Activated CD4-positive, alpha-beta T cell treated with anti-CD3 and anti-CD28 coated beads, Interleukin-2, Interleukin-6, amounts not matched to agents 100 ng/mL and 50 ng/mL, durations not matched to agents 16 hours and 8 hours (primary cell): ENCODE data around the gene ZNF605.
A peak's percentile ranks its signal among the peaks of the same experiment; 100 is the strongest.
"Not testable (repeated sequence)": the region's sequence is repeated elsewhere in the genome, so short reads cannot be mapped to it uniquely, and the experiment has no call there.

ENCODE experiments used
- DNase-seq: peaks from one replicate; pipeline ENCODE4 v3.0.0-alpha.2; 2020

The ZNF605 gene

DNA sequence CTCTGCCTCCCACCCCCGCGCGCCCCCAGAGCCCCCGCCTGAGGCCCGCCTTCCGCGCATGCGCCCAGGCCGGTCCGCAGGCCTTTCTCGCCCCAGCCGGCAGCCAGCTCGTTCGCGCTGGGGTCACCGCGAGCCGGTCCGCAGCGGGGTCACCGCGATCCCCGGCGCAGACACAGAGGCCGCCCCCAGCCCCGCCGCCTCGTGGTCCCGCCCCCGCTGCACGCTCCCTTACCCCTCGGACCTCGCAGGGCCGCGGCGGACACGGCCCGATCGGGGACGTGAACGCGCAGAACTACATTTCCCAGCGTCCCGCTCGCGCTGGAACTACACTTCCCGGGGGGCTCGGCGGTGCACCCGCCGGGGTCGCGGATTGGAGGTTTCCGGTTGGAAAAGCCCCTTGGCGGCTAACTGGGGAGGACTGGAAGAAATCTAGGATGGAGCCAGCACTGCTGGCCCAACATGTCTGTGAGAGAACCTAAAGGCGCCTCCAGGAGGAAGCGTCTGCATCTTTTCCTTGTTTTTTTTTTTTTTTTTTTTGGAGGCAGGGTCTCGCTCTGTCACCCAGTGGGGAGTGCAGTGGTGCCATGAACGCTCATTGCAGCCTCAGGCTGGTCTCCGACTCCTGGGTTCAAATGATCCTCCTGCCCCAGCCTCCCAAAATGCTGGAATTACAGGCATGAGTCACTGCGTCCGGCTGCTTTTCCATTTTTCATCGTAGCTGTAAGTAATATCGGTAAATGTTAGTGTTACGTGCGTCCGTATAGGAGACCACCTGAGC is at the start of gene ZNF605:
Gene ZNF605, minus strand, starts transcription at position 296 of the 778 bp plus-strand sequence. CDS start 10,671 bp downstream, outside the sequence.
- DNase-seq = peak; percentile 88

- DNase-seq = no peak
These were observed 42.6 kb upstream of the ZNF605 start for GRCh38 chr12:132998741-132999140.

GRCh38 chr12:132986885-132987225 is 30.7 kb upstream of the ZNF605 start:
- no peak for DNase-seq

DNA sequence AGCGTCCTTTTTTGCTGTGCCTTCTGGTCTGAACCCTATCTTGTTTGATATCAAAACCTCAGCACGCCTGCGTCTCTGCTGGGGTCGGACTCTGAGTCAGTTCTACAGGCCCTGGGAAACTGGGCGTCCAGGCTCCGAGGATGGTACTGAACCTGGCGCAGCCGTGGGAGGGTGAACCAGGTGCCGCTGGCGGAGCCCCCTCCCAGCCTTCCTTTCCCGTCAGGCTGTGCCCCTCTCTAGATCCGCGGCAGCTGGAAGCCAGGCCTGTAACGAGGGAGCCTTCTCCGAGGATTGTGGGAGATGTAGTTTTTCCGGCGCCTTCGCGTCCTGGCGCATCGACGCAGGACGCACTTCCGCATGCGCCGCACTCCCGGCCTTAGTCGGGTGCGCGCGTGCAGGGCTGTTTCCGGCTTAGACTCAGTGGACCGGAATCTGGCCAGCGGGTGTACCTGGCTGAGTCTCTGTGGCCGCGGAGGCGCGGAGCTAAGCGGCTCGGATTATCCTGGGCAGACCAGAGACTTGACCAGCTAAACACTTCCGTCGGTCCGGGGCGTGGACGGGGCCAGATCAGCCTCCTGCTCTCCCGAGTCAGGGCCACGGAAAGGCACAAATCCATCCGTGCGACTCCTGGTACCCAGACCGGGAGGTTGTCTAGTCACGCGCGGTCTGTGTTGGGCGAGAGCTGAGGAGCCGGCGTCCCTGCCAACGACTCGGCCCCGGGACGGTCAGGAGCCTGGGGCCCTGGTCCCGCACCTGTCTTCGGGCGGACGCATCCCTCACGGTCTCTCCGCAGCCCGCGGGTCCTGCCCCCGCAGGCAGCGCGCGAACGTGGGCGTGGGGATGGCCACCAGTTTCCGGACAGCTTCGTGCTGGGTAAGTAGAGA is 30.1 kb upstream of the ZNF605 start, which contains the start of gene ZNF26:
Gene ZNF26, plus strand, starts transcription at position 367 of the 884 bp plus-strand sequence. Its CDS starts 474 bp downstream, at position 841.
- DNase-seq = peak; percentile 93

DNA sequence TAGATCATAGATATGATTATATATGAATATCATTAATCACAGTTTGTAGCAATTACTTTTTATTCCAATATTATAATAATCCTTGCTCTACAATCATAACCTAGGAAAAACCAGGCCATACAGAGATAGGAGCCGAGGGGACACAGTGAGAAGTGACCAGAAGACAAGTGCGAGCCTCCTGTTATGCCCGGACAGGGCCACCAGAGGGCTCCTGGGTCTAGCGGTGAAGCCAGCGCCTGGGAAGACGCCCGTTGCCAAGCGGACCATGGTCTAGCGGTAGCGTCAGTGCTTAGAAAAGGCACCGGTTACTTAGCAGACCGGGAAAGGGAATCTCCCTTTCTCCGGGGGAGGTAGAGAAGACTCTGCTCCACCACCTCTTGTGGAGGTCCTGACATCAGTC is 20.8 kb upstream of the ZNF605 start:
- peak; percentile 36 for DNase-seq

GRCh38 chr12:132972374-132972773 is 16.3 kb upstream of the ZNF605 start:
- no peak for DNase-seq

DNA sequence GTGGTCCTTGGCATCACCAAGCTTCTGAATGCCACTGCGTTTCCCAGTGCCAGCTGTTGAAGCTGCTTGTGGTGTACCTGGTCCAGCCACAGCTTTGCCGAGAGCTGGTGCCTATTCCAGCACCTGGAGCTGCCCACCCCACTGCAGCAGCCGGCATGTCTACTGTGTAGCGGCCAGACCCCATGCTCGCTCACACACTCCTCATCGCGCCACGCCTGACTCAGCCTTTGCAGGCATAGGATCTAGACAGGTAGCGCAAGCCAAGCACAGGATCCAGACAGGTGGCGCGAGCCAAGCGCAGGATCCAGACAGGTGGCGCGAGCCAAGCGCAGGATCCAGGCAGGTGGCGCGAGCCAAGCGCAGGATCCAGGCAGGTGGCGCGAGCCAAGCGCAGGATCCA is 11.6 kb upstream of the ZNF605 start:
- no peak for DNase-seq

GRCh38 chr12:132966676-132967415 is 10.7 kb upstream of the ZNF605 start:
- DNase-seq = no peak

DNA sequence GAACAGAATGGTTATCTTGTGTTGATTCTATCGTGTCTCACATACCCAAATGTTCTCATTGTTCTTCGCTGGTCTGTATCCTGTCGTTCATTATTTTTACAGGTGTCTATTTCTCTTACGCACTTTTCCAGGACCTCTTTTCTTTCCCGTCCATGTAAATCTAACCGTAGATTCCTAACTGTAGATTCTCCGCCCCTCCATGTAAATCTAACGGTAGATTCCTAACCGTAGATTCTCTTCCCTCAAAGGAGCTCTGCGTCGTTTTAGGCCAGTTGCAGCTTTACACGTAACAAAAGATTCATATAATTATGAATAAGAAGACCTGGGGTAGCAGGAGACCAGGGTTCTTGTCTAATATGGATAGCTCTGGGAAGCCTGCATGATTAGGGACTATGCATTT is 9.7 kb upstream of the ZNF605 start:
- no peak for DNase-seq

DNA sequence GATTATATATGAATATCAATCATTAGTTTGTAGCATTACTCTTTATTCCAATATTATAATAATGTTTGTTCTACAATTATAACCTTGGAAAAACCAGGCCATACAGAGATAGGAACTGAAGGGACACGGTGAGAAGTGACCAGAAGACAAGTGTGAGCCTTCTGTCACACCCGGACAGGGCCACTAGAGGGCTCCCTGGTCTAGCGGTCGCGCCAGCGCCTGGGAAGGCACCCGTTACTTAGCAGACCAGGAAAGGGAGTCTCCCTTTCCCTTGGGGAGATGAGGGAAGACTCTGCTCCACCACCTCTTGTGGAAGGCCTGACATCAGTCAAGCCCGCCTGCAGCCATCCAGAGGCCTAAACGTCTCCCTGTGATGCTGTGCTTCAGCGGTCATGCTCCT is 7.8 kb upstream of the ZNF605 start:
- DNase-seq = peak; percentile 14

DNA sequence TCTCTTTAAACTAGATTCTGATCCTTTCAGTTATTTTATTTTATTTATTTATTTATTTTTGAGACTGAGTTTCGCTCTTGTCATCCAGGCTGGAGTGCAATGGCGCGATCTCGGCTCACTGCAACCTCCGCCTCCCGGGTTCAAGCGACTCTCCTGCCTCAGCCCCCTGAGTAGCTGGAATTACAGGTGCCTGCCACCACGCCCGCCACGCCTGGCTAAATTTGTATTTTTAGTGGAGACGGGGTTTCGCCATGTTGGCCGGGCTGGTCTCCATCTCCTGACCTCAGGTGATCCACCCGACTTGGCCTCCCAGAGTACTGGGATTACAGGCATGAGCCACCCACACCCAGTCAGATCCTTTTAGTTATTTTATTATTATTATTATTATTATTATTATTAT is 5.7 kb upstream of the ZNF605 start:
- DNase-seq = not testable (repeated sequence)

DNA sequence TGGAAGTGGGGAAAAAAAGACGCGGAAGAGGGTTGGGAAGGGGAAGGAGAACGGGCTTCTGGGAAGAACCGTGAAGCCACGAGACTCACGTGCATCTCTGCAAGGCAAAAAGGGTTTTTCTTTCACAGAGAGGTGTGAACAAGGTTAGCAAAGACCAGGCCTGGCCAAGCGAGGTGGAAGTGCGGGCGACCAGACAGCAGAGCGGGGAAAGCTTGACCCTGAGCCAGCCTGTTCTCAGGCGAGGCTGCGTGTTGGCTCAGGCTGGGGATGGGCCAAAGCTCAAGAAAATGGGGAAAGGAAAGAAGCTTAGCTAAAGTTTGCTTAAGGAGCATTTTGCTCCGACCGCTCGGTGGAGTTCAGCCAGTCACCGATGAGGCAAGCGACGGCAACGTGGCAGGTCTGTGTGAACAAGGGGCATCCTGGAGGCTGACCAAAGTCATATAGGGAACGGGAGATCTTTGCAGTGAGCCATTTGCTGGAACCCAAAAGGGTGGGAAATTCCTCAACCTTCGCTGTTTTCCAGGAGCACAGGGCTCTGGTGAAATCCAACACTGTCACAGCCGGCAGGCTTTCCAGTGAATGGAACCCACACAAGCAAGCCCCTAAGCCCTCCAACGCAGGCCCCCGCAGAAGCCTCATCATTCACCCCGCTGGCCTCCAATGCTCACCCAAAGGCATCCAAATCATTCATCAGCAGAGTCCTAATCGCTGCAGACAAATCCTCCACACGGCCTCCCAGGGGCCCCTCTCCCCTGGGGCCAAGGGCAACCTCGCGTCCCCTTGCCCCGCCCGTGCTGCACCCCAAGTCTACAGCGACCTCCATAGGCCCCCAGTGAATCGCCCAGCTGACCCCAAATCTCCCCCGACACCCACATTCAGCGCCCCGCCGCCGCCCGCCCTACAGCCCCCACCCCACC is 754 bp downstream of the ZNF605 start:
- DNase-seq = peak; percentile 15

GRCh38 chr12:132954471-132955048 is 1.5 kb downstream of the ZNF605 start:
- DNase-seq = no peak

- no peak for DNase-seq
These were observed 2.3 kb downstream of the ZNF605 start for GRCh38 chr12:132953771-132954170.

- no peak for DNase-seq
These were observed 3.0 kb downstream of the ZNF605 start for GRCh38 chr12:132953163-132953425.

DNA sequence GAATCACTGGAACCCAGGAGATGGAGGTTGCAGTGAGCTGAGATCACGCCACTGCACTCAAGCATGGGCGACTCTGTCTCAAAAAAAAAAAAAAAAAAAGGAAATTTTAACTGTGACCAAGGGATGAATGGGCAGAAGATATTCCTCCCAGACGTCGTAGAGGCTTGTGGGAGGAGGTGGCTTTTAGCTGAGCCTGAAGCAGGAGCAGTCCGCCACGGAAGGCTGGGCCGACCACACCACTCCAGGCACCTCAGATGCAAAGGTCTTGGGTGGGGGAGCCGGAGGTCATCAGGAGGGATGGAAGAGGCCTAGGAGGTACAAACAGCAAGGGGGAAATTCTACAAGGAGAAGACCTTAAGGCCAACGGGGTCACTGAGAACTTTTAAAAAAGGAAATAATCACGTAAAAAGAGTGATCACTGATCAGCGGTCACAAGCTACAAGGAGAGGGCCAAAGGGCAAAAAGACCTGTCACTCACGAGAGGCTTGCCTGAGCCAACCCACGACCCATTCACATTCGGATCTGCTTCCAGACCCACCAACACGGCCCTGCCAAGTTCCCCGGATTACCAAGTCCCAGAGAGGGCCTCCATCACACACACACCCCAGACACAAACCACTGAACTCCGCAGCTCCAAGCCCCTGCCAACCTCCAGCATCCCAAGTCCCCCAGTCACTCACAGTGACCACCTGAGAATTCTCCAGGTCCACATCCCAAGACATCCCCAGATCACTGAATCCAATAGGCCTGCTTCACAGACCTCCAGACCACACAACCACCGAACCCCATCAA is 3.5 kb downstream of the ZNF605 start:
- DNase-seq = no peak

GRCh38 chr12:132951649-132952048 is 4.5 kb downstream of the ZNF605 start:
- DNase-seq = no peak

DNA sequence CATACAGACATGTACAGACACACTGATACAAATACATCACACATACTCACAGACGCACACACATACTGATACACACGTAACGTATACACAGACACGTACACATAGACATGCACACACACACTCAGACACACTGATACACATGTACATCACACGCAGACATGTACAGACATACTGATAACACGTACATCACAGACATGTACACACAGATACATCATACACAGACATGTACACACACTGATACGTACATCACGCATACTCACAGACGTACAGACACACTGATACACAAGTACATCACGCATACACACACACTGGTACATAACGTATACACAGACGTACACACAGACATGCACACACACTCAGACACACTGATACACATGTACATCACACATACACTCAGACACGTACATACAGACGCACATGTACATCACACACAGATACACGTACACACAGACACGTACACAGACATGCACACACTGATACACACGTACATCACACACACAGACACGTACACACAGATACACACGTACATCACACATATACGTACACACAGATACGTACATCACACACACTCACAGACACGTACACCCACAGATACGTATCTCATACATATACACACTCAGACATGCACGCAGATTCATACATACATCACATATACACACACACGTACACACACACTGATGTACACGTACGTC is 5.1 kb downstream of the ZNF605 start:
- DNase-seq = no peak

DNA sequence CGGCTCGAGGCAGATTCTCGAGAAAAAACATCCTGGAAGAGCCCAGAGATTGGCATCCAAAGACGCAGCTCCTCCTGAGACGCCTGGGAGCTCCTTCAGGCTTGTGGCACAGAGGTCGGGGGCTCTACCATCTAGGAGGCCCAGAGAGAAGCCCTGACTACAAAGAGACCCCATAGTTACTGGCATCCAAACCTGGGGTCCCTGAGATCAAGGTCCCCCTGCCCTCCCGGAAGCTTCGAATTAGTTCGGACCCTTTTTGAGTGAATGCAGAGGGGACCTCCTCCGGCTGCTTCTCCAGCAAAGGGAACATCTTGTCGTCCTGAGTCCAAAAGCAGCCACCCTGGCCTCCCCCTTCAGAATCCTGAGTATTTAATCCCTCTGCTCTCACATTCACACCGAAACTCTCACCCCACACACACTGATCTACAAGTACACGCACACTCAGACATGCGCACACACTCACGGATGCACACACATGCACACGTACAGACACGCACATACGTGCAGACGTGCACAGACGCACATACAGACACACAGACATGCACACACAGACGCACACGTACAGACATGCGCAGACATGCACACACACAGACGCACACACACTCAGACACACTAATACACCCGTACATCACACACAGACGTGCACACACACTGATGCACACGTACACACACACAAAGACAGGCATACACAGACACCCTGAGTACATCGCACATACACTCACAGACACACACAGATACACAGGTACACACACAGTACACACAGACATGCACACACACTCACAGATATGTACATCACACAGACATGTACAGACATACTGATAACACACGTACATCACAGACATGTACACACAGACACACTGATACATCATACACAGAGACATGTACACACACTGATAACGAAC is 5.9 kb downstream of the ZNF605 start:
- DNase-seq = no peak
